ENCODE measurements around the gene ITM2C. TPM values are rescaled to one million over a fixed set of nuclear protein-coding genes. Genes with fewer than 3 reads are reported as not detected.

The ITM2C gene
- total RNA-seq, 1 donor from 2014 or later, result 3.9 TPM

DNA sequence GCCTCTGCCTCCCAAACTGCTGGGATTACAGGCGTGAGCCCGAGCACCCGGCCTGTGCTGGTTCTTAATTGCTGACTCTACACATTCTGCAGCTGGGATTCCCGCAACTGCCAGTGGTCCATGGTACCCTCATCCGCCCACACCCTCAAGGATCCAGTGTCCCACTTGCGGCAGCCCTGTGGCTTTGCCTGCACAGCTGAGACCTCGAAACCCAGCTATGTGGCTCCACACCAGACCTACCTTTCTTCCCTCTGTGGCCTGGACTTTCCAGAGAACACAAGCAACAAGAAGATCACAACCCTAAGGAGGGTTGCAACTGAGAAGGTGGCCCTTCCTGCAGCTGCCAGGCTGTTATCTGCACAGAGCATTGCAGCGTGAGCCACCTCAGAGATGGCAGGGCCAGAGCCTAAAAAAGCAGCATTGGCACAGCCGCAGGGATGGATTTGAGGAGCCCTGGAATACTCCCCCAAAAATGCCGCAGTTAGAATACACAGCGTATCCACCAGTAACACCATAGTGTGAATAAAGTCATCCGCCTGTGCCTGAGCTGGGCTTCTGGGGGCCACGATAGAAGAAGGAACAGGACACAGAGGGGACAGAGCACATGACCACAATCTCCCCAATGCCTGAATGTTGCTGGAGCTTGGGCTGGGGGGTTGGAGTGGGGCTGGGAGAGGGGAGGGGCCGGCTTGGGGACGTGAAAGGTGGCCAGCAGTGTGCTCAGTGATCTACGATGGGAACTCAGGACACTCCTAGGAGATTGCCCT lies 58.4 kb downstream of the ITM2C start:
- intact Hi-C loops (cut with micrococcal nuclease), result no loop called here

- intact Hi-C loops (cut with micrococcal nuclease), result loop anchor here (1.0 to 2.0 kb wide), 3 partner anchors 15 to 63 kb away; no protein-coding TSS in a partner anchor
These were observed 59.3 kb downstream of the ITM2C start for GRCh38 chr2:230924092-230924469.

GRCh38 chr2:230924470-230925341 lies 60.0 kb downstream of the ITM2C start, which contains the start of gene GPR55:
Gene GPR55, minus strand, starts transcription at chr2:230925242. Its CDS starts 14,280 bp downstream, at chr2:230910962.
- intact Hi-C loops (cut with micrococcal nuclease), result loop anchor here (1.0 to 2.0 kb wide), 3 partner anchors 16 to 63 kb away; no protein-coding TSS in a partner anchor

- intact Hi-C loops (cut with micrococcal nuclease), result loop anchor here (2.0 kb wide), 2 partner anchors 17 to 31 kb away; no protein-coding TSS in a partner anchor
These were observed 60.7 kb downstream of the ITM2C start for GRCh38 chr2:230925443-230925878.

DNA sequence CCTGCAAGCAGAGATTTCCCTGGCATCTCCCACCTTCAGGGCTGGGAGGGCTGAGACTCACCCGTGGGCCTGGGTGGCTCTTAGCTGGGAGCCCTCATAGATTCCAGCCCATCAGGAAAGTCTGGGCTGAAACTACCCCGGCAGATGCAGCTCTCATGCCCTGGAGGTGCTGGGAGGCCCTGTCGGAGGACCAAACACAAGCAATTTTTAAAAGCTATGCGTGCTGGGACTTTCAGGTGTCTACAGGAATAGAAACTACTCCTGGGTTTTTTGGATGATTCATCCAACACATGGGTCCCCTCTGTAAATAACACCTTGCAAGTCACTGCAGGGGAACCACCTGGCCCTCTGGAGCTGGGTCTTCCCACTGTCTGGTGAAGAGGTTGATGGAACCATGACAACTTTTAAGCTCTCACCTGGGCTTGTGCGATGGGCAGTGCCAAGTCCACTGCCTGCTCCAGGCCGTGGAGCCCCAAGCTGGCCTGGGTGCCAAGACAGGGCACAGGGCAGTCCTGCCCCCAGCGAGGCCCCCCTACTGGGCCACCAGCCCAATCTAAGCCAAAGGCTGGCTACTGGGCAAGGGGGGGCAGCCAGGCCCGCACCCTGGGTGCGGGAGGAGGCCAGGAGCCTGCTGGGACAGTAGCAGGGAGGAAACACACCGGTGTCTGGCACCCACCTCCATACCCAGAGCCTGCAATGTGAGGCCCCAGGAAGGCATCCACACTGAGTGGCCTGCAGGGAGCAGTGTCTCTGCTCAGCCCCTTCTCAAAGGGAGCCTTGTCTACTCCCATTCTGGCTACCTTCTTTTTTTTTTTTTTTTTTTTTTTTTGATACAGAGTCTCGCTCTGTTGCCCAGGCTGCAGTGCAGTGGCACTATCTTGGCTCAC lies 61.4 kb downstream of the ITM2C start:
- intact Hi-C loops (cut with micrococcal nuclease), result loop anchor here (1.0 to 2.0 kb wide), 3 partner anchors 17 to 58 kb away; no protein-coding TSS in a partner anchor

DNA sequence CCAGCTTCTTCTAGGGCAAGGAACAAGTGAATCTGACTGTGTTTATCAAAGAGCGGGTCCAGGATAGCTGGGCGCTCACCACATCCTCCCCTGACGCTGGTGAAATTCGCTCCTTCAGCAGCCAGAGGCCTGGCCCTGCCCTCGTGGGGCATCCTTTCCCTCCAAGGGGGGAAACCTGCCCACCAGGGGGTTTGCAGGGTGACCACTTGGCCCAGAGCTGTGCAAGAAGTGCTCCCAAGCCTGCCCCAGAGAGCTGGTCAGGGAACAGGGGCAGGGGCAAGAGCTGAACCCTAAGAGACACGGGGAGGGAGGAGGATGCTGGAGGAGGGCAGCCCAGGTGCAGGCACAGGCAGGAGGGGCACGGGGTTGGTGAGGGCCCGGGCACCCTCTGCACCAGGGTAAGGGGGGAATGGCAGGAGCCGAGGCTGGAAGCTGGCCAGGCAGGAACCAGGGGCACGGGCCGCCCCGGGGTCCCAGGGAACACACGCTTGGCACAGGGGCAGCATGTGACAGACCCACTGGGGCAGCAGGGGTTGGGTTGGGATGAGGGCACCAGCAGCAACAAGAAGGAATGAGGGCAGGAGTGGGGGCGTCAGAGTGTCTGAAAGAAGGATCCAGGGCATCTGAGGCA lies 63.1 kb downstream of the ITM2C start:
- intact Hi-C loops (cut with micrococcal nuclease), result no loop called here

Other genes with a start within 250 kb of the ITM2C start
- gene CAB39, start 152.1 kb upstream of the ITM2C start, total RNA-seq, result 255 and 256 TPM in 2 replicates
- gene GPR55, start 60.3 kb downstream of the ITM2C start, total RNA-seq, result 0.76 and 0.98 TPM in 2 replicates
- gene SPATA3, start 131.2 kb downstream of the ITM2C start, total RNA-seq, result not detected in 2 replicates
- 0.10 TPM in 1 of 2 replicates, not detected in the other for gene C2orf72, start 172.6 kb downstream of the ITM2C start, total RNA-seq
- gene PSMD1, start 191.9 kb downstream of the ITM2C start, total RNA-seq, result 126 and 128 TPM in 2 replicates

Measured in T-helper 1 cell treated with Interleukin-12 subunit alpha and Interleukin-12 subunit beta and Interleukin-4 antibody, amounts not matched to agents 30 ng/mL and 1 ng/mL, for 36 hours (primary cell).